Activated naive CD4-positive, alpha-beta T cell treated with anti-CD3 and anti-CD28 coated beads, Interleukin-2, amount 10 ng/mL, durations not matched to agents 7 days and 5 days (primary cell): ENCODE measurements around the gene FAM81A.
"Not testable (repeated sequence)": the region's sequence is repeated elsewhere in the genome, so short reads cannot be mapped to it uniquely, and the experiment has no call there.

Experiments
- CTCF ChIA-PET: fragments of 350-600 bp; sonication (Branson Sonifier 250); formaldehyde crosslinking; loops from one replicate; lab custom pipeline; 2021; ENCODE audit warnings: antibody characterized with exemption; lab: Charles Lee
- DNase-seq: peaks from one replicate; pipeline ENCODE4 v3.0.0-alpha.2; 2020
- H3K27ac Mint-ChIP-seq: one replicate; pipeline ENCODE4 v1.8.0; 2021; ENCODE audit warnings: mild to moderate bottlenecking, moderate library complexity, mixed read lengths
- H3K27me3 Mint-ChIP-seq: one replicate; pipeline ENCODE4 v1.8.0; 2021; ENCODE audit warnings: mild to moderate bottlenecking, mixed read lengths
- H3K36me3 Mint-ChIP-seq: one replicate; pipeline ENCODE4 v1.8.0; 2021; ENCODE audit warnings: mixed read lengths
- H3K4me1 Mint-ChIP-seq: one replicate; pipeline ENCODE4 v1.8.0; 2021; ENCODE audit warnings: mixed read lengths
- H3K4me3 Mint-ChIP-seq: one replicate; pipeline ENCODE4 v1.8.0; 2021; ENCODE audit warnings: mild to moderate bottlenecking, moderate library complexity, mixed read lengths
- H3K9me3 Mint-ChIP-seq: one replicate; pipeline ENCODE4 v1.8.0; 2021; ENCODE audit warnings: mixed read lengths

FAM81A gene

DNA sequence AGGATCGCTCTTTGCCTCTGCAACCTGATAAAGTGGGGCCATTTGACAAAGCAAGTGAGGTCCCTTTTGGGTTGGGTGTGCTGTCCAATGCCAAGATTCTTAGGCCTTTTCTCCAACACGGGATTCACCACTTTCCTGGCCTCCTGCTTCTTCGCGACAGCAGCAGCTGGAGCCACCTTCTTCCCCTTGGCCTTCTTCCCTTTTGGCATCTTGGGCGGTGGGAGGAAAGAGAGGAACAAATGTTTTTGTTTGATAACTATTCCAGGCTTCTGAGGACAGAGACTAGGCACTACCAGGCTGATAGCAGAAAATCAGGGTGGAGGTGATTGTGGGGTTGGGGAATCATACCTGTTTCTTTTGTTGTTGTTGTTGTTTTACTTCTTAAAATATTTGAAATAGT, 30.0 kb upstream of the FAM81A start:
- no peak for DNase-seq
- Mint-ChIP-seq H3K4me1 (peaks cover 22% of the 10 kb centered on the region), H3K9me3 (no peaks in the 10 kb centered on the region), H3K27ac (no peak overlapping the region), H3K36me3 (no peaks in the 10 kb centered on the region), H3K27me3 (peaks cover 29% of the 10 kb centered on the region), H3K4me3 (no peak overlapping the region)
- CTCF ChIA-PET, result no interaction called here

DNA sequence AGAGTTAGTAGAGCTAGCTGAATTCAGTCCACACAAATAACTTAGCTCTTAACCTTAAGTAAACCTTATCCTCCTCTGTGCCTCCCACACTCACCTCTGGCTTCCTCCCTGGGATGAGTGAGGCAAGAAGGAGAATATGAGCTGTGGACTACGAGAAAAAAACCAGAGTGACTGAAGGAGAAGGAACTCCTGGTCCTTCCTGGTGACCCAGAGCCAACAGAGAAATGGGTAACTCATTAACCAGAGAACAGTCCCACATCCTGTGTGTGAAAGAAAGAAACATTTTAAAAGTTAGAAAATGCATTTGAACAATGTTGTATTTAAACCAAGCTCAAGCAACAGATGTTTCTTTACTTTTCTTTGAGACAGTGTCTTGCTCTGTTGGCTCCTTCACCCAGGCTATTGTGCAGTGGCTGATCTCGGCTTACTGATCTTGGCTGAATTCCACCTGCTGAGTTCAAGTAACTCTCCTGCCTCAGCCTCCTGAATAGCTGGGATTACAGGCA, 27.5 kb upstream of the FAM81A start:
- H3K4me3 Mint-ChIP-seq, result no peak overlapping the region
- no peak for DNase-seq
- no peaks in the 10 kb centered on the region for H3K9me3 Mint-ChIP-seq
- H3K27ac Mint-ChIP-seq, result no peak overlapping the region
- peaks cover 38% of the 10 kb centered on the region for H3K4me1 Mint-ChIP-seq
- no peaks in the 10 kb centered on the region for H3K36me3 Mint-ChIP-seq
- H3K27me3 Mint-ChIP-seq, result peaks cover 50% of the 10 kb centered on the region
- CTCF ChIA-PET, result interaction anchor here (0.8 to 2.0 kb wide), 2 partner anchors 11 to 13 kb away, joined by 3 to 6 read pairs; no protein-coding TSS in a partner anchor

DNA sequence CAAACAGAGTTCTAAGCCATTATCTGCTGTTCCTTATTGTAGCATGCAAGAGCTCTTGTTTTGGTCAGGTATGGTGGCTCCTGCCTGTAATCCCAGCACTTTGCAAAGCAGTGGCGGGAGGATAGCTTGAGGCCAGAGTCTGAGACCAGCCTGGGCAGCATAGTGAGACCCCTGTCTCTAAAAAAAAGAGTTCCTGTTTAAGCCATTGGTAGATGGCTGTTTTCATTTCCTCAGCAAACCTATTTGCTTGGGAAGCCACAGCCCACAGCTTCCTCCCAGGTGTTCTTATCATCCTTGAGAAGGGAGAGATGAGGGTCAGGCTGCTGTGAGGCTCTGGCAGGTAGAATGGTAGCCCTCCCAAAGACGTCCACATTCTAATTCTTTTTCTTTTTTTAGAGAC, 24.4 kb upstream of the FAM81A start:
- no peak overlapping the region for H3K4me3 Mint-ChIP-seq

DNA sequence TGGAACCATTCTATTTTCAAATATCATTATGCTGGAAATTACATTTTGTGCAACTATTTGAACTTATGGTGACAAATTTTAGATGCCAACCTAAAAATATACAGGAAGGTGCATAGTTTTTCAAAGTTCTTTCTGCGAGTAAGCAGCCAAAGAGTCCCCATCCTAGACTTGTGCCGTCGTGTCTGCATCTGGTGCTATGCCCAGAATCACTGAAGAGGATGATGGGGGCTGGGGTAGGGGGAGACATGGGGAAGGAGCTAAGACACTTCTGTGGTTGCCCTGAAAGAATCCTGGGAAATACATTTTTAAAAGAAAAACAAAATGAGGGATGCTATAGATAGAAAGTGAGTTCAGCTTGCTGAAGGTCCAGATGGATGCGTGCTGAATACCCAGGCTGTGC, 21.2 kb upstream of the FAM81A start:
- Mint-ChIP-seq H3K36me3 (no peaks in the 10 kb centered on the region), H3K4me3 (no peak overlapping the region), H3K9me3 (no peaks in the 10 kb centered on the region), H3K27me3 (peaks cover 56% of the 10 kb centered on the region), H3K4me1 (peaks cover 34% of the 10 kb centered on the region), H3K27ac (no peak overlapping the region)
- no peak for DNase-seq
- CTCF ChIA-PET, result no interaction called here

More for the DNA sequence above, 24.4 kb upstream of the FAM81A start:
- DNase-seq, result no peak
- CTCF ChIA-PET, result interaction anchor here (0.7 kb wide), 1 partner anchor 11 kb away, joined by 3 read pairs; no protein-coding TSS in a partner anchor
- Mint-ChIP-seq H3K4me1 (peaks cover 38% of the 10 kb centered on the region), H3K27ac (no peak overlapping the region), H3K27me3 (peaks cover 60% of the 10 kb centered on the region), H3K9me3 (no peaks in the 10 kb centered on the region), H3K36me3 (no peaks in the 10 kb centered on the region)

- Mint-ChIP-seq H3K4me1 (peaks cover 15% of the 10 kb centered on the region), H3K27ac (no peak overlapping the region), H3K9me3 (no peaks in the 10 kb centered on the region), H3K27me3 (peaks cover 52% of the 10 kb centered on the region), H3K36me3 (no peaks in the 10 kb centered on the region), H3K4me3 (no peak overlapping the region)
- CTCF ChIA-PET, result no interaction called here
- no peak for DNase-seq
Observed at GRCh38 chr15:59419170-59419569, 18.8 kb upstream of the FAM81A start.

DNA sequence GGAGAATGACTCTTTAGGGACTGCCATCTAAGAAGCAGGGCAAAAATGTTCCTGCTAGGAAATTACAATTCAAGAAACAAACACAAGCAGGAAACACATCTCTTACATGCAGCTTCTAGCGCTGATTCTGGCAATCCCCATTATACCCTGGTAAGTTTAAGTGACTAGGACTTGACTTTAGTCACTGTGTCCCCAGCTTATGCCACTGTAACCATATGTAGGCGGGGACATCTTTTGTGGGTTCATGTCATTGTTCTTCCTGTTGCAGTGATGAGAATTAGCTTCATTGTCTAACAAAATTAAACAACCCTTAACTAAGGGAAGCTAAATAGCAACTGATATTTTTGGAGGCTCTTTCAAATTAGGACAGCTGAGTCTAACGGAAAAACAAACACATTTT, 17.9 kb upstream of the FAM81A start:
- CTCF ChIA-PET, result interaction anchor here (1.5 to 1.8 kb wide), 2 partner anchors 10 to 245 kb away, joined by 3 to 6 read pairs; no protein-coding TSS in a partner anchor
- Mint-ChIP-seq H3K4me1 (peaks cover 11% of the 10 kb centered on the region), H3K9me3 (no peaks in the 10 kb centered on the region), H3K4me3 (no peak overlapping the region), H3K36me3 (no peaks in the 10 kb centered on the region), H3K27me3 (peaks cover 49% of the 10 kb centered on the region), H3K27ac (no peak overlapping the region)
- DNase-seq, result no peak

GRCh38 chr15:59420986-59421618, 16.9 kb upstream of the FAM81A start:
- H3K36me3 Mint-ChIP-seq, result no peaks in the 10 kb centered on the region
- H3K27me3 Mint-ChIP-seq, result peaks cover 42% of the 10 kb centered on the region
- H3K4me3 Mint-ChIP-seq, result no peak overlapping the region
- H3K27ac Mint-ChIP-seq, result no peak overlapping the region
- CTCF ChIA-PET, result interaction anchor here (1.0 to 1.8 kb wide), 3 partner anchors 11 to 246 kb away, joined by 3 to 6 read pairs (median 3); no protein-coding TSS in a partner anchor
- H3K9me3 Mint-ChIP-seq, result no peaks in the 10 kb centered on the region
- no peak for DNase-seq
- peaks cover 11% of the 10 kb centered on the region for H3K4me1 Mint-ChIP-seq

- peaks cover 11% of the 10 kb centered on the region for H3K4me1 Mint-ChIP-seq
- peaks cover 4% of the 10 kb centered on the region for H3K9me3 Mint-ChIP-seq
- DNase-seq, result no peak
- no peak overlapping the region for H3K4me3 Mint-ChIP-seq
- H3K27ac Mint-ChIP-seq, result no peak overlapping the region
- CTCF ChIA-PET, result no interaction called here
- H3K36me3 Mint-ChIP-seq, result no peaks in the 10 kb centered on the region
- peaks cover 27% of the 10 kb centered on the region for H3K27me3 Mint-ChIP-seq
Observed at GRCh38 chr15:59424616-59425015, 13.4 kb upstream of the FAM81A start.

DNA sequence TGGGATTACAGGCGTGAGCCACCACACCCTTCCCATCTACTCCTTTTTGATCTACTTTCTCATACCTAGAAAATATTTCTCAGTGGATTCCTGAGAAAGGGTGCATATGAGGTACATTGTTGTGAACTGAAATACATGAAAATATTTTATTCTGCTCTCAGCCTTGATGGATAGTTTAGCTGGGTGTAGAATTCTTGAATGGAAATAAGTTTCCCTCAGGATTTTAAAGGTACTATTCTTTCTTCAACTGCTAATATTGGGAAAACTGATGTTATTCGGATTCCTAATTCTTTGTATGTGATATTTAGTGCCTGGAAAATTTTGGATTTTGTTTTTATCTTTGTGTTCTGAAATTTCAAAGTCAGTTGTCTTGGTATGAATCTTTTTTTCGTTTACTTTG, 9.1 kb upstream of the FAM81A start:
- DNase-seq, H3K9me3 Mint-ChIP-seq, H3K4me3 Mint-ChIP-seq, H3K36me3 Mint-ChIP-seq, H3K4me1 Mint-ChIP-seq, CTCF ChIA-PET, H3K27ac Mint-ChIP-seq: not testable (repeated sequence)
- peaks cover 25% of the 10 kb centered on the region for H3K27me3 Mint-ChIP-seq

GRCh38 chr15:59432389-59432788, 5.6 kb upstream of the FAM81A start:
- Mint-ChIP-seq H3K27me3 (peaks cover 45% of the 10 kb centered on the region), H3K9me3 (peaks cover 6% of the 10 kb centered on the region), H3K4me1 (peaks cover 9% of the 10 kb centered on the region), H3K27ac (no peak overlapping the region), H3K36me3 (no peaks in the 10 kb centered on the region), H3K4me3 (no peak overlapping the region)
- CTCF ChIA-PET, result no interaction called here
- no peak for DNase-seq

DNA sequence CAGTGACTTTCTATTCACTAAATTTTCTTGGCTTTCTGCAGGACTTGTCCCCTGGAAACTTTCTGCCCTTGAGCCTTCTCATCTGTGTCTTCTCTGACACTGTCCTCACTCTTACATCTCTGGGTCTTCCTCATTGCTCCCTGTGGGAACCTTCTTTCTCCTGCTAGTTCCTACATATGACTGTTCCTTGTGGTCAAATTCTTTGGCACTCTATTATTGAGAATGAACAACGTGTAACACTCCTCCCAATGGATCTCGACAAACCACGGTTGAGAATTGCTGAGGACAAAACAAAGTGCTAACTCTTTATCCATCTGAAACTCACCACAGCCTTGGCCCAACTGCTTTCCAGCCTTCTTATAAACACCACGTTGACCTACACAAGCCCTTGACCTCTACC, 3.5 kb upstream of the FAM81A start:
- DNase-seq, result no peak
- Mint-ChIP-seq H3K27ac (no peak overlapping the region), H3K4me1 (peaks cover 19% of the 10 kb centered on the region), H3K27me3 (peaks cover 66% of the 10 kb centered on the region), H3K4me3 (no peak overlapping the region), H3K9me3 (peaks cover 2% of the 10 kb centered on the region), H3K36me3 (no peaks in the 10 kb centered on the region)
- CTCF ChIA-PET, result no interaction called here

DNA sequence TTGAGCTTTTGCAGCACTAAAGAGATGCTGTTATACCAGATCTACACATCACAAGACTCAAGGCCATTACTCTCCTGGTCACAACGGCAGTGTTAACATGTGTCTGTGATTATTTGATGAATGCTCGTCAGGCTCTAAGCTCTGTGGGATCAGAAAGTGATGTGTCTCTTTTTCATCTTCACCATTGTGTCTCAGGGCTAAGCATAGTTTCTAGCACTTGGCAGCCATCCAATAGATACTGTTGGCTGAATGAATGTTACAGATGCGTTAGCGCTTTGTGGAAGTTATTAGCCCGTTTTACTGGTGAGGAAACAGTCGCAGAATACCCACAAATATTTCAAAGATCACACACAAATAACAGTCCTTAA, 1.2 kb upstream of the FAM81A start:
- no peak for DNase-seq
- Mint-ChIP-seq H3K9me3 (no peaks in the 10 kb centered on the region), H3K36me3 (no peaks in the 10 kb centered on the region), H3K27me3 (peaks cover 78% of the 10 kb centered on the region), H3K27ac (no peak overlapping the region), H3K4me3 (peak overlapping the region; percentile 79), H3K4me1 (peaks cover 19% of the 10 kb centered on the region)
- CTCF ChIA-PET, result no interaction called here

DNA sequence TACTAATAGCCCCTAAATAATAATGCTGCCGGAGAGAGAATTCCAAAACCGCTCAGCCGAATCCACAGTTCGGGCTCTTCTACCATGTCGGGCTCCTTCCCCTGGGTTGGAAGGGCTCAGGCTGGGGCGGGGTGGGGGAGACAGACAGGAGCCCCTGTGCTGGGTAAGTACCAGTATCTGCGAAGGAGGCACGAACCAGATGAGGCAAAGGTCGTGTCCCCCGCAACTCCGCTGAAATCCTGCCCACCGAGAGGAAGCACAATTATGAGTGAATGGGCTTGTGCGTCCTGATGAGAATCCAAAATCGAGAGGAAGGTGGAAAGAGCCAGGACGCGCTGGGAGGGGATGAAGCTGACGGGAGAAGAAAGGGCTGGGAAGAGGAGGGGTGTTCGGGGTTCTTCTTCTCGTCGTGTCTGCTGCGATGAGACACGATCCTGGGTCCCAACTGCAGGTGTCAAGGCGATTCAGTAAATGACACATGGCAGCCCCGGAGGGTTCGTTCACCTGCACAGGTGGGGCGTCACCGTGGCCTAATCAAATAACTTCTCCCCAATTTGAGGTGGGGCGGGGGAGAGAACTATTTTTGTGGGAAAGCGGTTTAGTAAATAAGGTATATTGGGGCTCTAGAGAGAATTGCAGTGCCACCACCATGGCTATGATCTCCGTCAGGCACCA, 707 bp upstream of the FAM81A start:
- H3K36me3 Mint-ChIP-seq, result no peaks in the 10 kb centered on the region
- H3K27ac Mint-ChIP-seq, result peak overlapping the region; percentile 17
- peak overlapping the region; percentile 79 for H3K4me3 Mint-ChIP-seq
- H3K4me1 Mint-ChIP-seq, result peaks cover 19% of the 10 kb centered on the region
- CTCF ChIA-PET, result no interaction called here
- no peak for DNase-seq
- no peaks in the 10 kb centered on the region for H3K9me3 Mint-ChIP-seq
- H3K27me3 Mint-ChIP-seq, result peaks cover 79% of the 10 kb centered on the region

DNA sequence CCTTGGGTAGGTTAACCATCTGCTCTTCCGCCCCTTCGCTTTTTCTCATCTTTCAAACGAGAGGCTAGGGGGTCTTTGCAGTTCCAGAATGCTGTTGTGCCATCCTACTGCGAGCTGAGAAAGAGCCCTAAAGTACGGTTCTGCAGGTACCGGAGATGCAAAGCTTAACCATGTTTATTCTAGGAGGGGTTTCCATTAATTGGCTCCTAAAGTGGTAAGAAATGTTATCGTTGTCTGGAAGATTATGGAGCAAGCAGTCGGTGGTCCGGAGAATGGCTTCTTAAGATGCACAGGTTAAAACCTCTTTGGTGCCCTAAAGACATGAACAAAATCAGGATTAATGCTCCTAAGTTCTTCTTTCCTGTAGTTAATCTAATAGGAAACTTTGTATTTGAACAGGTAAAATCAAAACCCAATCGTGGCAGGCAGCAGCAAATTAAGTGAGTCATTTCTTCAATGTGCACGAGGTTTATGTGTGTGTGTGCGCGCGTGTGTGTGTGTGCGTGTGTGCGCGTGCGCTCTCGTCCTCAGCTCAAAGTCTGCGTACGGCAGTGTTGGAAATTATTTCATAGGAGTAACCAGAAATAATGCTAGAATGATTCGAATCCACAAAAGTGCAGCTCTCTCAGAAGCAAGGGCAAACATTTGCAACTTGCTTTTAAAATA, 772 bp downstream of the FAM81A start:
- H3K4me3 Mint-ChIP-seq, result peak overlapping the region; percentile 64
- no peaks in the 10 kb centered on the region for H3K36me3 Mint-ChIP-seq
- peaks cover 83% of the 10 kb centered on the region for H3K27me3 Mint-ChIP-seq
- no peaks in the 10 kb centered on the region for H3K9me3 Mint-ChIP-seq
- H3K4me1 Mint-ChIP-seq, result peaks cover 19% of the 10 kb centered on the region
- DNase-seq, result no peak
- no peak overlapping the region for H3K27ac Mint-ChIP-seq
- CTCF ChIA-PET, result interaction anchor here (0.6 kb wide), 1 partner anchor 130 kb away, joined by 3 read pairs; no protein-coding TSS in a partner anchor
